NCI-H128 (cell line): ENCODE results near the gene SYT7.

Source experiments
- DNase-seq: peaks from one replicate; lab custom pipeline; 2025; ENCODE audit not compliant: unreplicated experiment; lab: John Stamatoyannopoulos, UW

SYT7 gene

DNA sequence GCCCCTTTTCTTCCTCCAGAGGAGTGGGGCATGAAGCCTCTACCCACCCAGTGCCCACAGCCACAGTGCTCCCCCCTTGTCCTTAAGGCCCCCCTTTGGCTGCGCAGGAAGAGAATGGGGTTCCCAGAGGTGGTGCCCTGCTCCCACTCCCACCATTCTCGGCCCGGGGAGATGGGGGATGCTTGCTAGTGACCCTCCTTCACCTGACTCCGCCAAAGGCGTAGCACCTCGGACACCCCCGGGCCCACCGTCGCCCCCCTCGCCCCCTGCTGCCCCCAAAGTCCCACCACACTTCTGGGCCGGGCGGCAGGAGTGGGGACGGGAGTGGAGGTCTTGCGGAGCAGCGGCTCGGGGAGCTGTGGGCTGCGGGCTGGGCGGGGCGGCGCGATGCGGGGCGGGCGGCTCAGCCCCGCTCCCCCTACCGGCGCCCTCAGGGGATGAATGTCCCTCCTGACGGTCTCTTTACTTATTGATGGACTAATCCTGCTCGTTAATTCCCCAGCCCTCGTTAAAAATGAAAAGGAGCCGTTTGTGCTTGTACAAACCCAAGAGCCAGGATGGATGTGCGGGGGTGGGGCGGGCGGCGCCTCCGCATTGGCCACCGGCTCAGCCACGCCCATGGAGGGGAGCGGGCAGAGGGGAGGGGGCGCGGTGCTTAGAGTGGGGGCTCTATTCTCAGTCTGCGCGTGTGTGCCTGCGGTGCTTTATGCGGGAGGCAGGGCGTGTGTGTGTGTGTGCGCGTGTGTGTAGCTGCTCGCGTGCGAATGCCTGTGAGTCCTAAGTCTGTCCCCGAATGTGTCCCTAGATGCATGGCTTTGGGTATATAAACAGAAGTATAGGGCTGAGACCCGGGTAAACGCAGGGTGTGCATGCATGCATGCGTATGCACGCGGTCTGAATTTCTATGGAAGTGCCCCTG lies 25.6 kb downstream of the SYT7 start:
- no peak for DNase-seq

DNA sequence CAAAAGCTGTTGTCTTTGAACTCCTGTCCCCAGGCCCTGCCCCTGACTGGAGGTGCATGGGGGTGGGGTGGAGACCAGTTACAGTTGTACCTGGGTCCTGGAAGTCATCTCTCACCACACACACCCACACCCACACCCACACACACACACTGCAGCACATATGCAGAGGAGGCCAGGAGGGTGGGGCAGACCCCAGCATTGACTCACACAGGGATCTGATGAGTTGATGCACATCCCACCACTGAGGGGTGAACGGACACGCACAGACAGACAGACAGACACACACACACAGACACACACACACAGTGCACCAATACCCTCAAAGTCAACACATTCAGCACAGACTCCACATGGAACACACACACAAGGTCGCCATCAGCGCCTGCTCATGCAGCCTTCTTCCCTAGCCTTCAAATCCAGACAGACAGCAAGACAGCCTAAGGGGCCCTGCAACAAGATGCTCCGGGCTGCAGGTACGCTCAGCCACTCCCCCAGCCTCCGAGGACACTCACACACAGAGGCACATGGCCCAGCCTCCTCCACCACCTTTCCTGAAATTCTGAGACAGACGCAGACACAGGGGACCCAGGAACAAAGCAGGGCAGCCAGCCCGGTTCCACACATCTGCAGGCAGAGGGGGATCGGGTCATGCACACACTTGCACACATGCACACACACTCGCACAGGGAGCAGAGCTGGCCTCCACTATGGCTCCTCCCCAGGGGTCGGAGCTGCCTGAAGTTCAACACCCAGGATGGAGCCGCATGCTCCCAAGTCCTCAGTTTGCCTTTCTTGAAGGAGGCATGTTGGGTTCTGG lies 26.5 kb downstream of the SYT7 start:
- no peak for DNase-seq

DNA sequence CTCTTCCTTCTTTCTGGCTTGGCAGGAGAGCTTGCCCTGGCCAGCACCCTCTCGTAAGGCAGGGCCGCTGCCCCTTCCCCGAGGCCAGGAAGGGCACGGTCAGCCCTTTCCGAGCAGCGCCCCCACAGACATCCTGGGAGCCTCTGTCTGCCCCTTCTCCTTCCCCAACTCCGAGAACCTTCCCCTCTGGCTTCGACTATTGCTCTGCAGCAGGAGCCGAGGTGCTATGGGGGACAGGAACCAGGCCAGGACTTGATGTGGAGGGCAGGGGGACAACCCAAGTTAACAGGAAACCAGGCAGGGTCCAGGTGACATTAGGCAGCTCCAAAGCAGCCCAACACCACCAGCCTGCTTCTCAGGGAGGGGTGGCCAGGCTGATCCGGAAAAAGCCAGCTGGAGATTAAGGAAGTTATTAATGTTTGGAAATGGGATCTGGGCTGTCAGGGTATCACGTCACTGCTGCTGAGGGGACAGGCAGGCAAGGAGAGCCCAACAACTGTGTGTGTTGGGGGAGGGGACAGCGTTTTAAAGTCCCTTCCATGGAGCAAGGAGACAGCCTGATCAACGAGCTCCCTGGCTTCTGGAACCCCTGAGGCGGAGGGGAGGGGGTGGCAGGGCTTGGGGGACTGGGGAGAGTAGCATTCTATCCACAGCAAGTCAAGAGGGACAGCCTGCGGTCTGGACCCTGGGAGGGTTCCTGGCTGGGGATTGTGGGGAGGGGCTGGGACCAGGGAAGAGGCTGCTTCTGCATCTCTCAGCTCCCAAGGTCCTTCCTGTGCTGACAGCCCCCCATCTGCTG lies 27.3 kb downstream of the SYT7 start:
- DNase-seq = no peak

- no peak for DNase-seq
Observed at GRCh38 chr11:61552108-61552635, 28.7 kb downstream of the SYT7 start.

- no peak for DNase-seq
Observed at GRCh38 chr11:61551634-61552033, 29.2 kb downstream of the SYT7 start.

DNA sequence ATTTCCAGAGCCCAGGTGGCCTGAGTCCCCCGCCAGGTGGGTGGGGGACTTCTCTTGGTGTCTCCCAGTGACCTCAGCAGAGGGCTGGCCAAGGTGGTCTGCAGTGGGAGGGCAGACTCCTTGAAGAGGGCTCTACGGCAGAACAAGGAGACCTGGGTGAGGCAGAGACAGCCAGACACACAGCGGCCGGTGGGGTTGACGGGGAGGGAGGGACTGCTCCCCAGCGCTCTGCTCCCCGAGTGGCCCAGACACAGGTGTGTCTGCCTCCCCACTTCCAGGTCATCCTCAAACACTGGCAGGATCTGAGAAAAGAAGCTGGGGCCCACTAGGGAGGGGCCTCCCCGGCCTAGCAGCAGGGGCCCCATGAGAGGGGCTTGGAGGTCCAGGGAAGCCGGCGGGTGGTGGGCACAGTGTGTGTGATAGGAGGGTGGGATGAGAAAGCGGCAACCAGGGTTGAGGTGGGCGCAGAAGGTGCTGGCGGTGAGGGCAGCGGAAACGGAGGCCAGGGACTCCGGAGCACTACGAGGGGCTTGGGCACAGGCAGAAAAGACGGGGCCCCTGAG lies 30.1 kb downstream of the SYT7 start:
- no peak for DNase-seq

- no peak for DNase-seq
Observed at GRCh38 chr11:61549662-61550568, 31.0 kb downstream of the SYT7 start.

GRCh38 chr11:61549177-61549576 lies 31.7 kb downstream of the SYT7 start:
- DNase-seq = no peak

DNA sequence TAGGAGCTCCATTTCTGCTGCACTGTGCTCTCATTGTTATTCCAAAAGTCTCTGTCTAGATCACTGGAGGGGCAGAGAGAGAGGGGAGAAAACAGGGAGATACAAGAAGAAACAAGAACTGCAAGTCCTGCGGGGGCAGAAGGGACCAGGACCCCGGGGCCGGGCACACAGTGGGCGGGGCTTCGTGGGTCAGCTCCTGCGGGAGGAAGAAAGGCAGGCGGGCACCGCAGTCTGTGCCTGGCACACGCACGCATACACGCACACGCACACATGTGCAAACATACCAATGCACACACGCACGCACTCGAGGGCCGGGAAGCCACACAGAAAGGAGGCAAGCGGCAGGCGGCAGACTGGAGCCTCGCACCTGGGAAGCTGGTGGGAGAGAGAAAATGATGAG lies 33.6 kb downstream of the SYT7 start:
- DNase-seq = no peak

- DNase-seq = no peak
Observed at GRCh38 chr11:61546663-61547062, 34.2 kb downstream of the SYT7 start.

DNA sequence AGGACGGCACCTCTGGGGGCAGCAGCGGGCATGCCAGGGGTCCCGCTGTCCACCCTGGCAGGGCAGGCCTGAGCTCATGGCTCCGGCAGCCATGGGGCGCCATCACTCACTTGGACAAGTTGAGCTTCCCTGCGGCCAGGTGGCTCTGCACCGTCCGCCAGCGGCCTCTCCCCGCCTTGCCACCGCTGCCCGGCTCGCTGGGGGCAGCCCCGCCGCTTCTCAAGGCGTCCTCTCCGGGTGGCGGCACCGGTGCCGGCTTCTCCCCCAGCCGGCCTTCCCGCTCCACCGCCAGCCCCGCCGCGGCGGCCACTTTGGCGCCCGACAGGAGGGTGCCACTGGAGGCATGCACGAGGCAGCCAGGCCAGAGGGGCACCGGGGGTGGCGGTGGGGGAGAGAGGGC lies 35.0 kb downstream of the SYT7 start:
- no peak for DNase-seq

GRCh38 chr11:61545341-61545740 lies 35.5 kb downstream of the SYT7 start:
- no peak for DNase-seq

DNA sequence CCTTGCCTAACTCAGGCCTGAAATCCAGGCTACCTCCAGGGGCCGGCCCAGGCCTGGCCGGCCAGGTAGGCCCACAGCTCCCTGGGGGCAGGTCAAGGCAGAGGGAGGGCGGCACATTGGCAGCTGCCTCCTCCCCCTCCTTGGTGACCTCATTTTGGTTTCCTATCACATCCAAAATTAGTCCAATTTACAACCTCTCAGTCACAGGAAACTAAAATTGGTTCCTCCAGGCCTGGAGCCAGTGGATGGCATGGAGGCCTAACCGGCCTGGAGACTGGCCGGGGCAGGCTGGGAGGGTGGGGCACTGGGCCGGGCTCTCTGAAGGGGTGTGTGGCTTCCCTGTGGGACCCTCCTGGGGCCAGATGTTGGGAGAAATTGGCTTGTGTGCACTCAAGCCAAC lies 36.4 kb downstream of the SYT7 start:
- no peak for DNase-seq

DNA sequence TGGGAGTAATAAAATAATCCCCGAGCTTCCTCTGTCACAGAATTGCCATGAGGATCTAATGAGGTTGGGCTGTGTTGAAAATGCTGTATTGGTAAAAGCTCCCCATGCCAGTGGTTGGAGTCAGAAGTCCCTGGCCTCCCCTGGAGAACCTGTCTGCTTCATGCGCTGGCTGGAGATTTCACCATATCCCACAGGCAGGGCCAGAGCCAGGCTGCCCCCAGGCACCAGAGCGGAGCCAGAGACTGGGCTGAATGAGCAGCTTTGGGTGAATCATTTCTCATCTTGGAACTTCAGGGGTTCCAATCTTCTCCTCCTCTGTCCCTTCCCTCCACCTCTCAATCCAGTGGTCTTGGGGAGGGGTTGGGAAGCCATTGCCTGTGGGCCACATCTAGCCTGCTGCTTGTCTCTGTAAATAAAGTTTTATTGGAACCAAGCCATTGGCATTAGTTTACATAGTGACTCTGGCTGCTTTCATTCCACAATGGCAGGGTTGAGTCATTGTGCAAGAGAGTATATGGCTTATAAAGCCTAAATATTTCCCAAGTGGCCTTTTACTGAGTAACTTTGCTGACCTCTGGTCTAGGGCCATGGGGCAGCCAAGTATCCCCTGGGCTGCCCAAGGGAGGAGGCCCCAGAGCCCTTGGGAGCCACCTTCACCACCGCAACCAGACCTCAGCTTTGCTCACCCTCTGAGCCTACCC lies 37.1 kb downstream of the SYT7 start:
- no peak for DNase-seq

- no peak for DNase-seq
Observed at GRCh38 chr11:61542705-61543104, 38.2 kb downstream of the SYT7 start.

DNA sequence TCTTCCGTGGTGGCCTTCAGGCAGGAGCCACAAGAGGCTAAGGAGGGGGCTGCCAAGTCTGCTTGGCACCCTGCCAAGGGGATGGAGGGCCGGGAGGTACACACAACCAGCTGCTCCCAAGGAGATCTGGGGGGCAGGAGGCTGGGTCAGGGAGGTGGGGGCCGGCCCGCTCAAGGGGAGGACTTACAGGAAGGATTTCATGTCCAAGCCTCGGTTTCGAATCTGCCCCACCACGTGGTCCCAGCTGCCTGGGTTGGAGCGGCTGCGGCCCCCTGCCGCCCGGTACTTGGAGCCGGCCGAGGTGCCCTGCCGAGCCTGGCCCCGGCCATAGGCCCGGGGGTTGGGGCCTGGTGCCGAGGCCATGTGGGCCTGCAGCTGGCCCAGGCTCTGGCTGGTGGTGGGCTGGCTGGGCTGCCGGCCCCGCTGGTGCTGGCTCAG lies 38.8 kb downstream of the SYT7 start:
- DNase-seq = no peak

GRCh38 chr11:61541598-61541997 lies 39.3 kb downstream of the SYT7 start:
- DNase-seq = no peak

- DNase-seq = no peak
Observed at GRCh38 chr11:61540528-61540927, 40.3 kb downstream of the SYT7 start.

GRCh38 chr11:61539831-61540357 lies 41.0 kb downstream of the SYT7 start:
- DNase-seq = no peak
